Measurements from ENCODE around the gene TMEM239.
"Not testable (repeated sequence)": the region's sequence is repeated elsewhere in the genome, so short reads cannot be mapped to it uniquely, and the experiment has no call there.

TMEM239 gene

DNA sequence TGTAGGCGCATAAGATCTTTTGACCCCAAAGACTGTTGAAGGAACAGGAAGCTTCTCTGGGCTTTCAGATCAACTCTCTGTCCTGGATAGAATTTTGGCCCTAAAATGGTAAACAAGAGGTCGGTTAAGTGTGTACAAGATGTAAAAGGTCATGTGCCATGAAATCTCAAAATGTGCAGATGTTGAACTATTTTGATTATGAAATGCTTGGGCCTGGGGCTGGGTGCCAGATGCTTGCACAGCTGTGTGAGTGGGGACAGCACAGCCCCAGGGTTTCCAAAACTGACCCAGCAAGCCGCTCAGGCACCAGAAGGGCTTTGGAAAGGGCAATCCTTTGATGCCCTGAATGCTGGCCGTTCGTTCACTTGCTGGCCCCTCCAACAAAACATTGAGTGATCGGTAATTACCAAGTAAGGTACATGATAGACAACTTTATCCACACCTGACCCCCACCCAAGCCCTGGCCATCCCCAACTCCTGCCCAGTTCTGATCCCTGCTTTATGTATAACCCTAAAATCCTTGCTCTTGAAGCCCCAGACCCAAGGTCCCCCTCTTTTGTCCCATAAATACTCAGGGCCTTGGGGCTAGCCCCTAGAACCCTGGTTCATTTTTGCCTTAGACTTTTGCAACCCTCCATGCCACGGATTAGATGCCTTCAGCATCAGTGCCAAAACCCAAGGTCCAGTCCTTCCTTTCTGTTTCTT, 1.9 kb downstream of the TMEM239 start:
- Mint-ChIP-seq H3K4me1 (peaks cover 25% of the 10 kb centered on the region), H3K9me3 (no peaks in the 10 kb centered on the region), H3K36me3 (ENCODE audit: insufficient read depth) (peaks cover 2% of the 10 kb centered on the region), H3K27ac (ENCODE audit: low read depth) (no peak overlapping the region), H3K4me3 (no peak overlapping the region), H3K27me3 (peaks cover 15% of the 10 kb centered on the region)
- DNase-seq (ENCODE audit: low spot score in 2 of 2): no peak
- no peak for ATAC-seq (replicated peaks; ENCODE audit: extremely low read depth, poor library complexity, severe bottlenecking)

DNA sequence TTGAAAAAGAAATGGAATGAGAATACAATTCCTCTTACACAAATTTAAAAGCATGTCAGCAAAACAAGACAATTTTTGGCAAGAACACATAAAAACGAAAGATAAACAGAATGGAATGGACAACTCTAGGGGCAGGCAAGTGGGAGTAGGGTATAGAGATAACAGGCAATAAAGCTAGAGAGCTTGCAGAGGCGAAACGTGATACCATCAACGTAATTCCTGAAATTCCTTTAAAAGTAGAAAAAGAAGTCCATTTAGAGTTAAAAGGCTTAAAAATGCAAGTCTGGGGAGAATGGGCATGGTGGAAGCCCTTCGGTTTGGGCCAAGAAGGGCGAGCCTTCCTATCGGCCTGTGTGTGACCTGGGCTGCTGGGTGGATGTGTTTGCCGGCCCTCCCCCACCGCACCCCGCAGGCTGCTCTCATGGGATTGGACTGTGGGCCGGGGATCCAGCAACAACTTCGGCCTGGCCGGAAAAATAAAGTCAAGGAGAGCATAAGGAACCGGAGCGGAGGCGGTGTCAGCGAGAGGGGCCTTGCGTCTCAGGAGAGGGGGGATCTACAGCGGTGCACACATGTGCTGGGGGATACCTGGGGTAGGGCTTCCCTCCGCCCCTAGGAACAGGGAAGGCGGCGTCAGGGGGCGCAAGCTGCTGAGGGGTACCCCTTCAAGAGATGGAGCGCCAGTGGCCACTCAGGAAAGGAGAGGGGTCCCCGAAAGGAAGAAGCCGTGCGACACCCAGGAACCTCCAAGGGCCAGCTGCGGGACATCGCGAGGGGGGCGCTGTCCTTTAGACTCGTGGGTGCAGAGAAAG, 4.1 kb downstream of the TMEM239 start:
- ATAC-seq (replicated peaks; ENCODE audit: extremely low read depth, poor library complexity, severe bottlenecking): no peak
- peak overlapping the region; percentile 36 for H3K4me3 Mint-ChIP-seq
- peaks cover 25% of the 10 kb centered on the region for H3K4me1 Mint-ChIP-seq

DNA sequence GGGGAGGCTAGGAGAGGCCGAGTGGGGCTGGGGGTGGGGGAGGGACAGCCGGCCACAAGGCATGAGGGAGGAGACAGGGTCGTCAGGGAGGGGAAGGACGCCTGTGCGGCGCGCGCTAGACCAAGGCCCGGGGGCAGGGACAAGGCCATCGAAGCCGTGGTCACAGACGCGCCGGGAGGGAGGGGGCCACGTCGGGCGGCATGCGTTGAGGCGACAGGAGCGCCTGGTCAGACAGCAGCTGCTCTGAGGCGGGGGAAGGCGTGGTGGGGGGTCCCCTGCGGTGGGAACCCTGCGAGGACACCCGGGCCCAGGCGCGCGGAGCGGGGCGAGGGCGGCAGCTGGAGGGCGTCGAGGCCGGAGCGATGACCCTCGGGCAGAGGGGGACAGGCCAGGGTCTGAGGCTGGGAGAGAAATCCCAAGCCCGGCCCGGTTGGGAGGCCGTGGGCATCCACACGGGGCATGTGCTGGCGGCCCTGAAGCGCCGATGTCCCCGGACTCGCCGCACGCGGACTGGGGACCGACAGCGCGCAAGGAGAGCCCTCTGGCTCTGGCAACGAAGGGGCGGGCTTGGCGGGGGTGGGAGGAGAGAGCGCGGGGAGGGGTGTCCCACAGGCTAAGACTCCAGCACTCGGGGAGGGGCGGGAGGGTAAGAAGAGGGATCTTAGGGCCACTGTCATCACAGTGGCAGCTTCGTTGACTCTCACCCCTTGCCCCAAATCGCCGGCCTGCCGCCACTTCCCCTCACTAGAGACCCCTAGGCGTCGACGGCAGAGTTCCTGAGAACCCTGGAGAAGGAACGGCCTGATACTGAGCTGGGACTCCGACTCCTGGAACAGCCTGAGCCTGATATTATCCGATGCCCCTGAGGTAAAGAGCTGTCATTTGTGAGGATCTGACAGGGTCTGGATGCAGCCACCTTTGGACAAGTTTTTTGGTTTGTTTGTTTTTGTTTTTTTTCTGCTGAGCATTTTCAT, 5.0 kb downstream of the TMEM239 start:
- Mint-ChIP-seq H3K27me3 (peaks cover 14% of the 10 kb centered on the region), H3K36me3 (ENCODE audit: insufficient read depth) (peaks cover 2% of the 10 kb centered on the region), H3K4me1 (peaks cover 32% of the 10 kb centered on the region), H3K4me3 (peak overlapping the region; percentile 70), H3K27ac (ENCODE audit: low read depth) (peak overlapping the region; percentile 8), H3K9me3 (no peaks in the 10 kb centered on the region)
- no peak for ATAC-seq (replicated peaks; ENCODE audit: extremely low read depth, poor library complexity, severe bottlenecking)
- no peak for DNase-seq (ENCODE audit: low spot score in 2 of 2)

More for the DNA sequence above, 4.1 kb downstream of the TMEM239 start:
- Mint-ChIP-seq H3K9me3 (no peaks in the 10 kb centered on the region), H3K27me3 (peaks cover 8% of the 10 kb centered on the region), H3K36me3 (ENCODE audit: insufficient read depth) (peaks cover 2% of the 10 kb centered on the region), H3K27ac (ENCODE audit: low read depth) (no peak overlapping the region)
- no peak for DNase-seq (ENCODE audit: low spot score in 2 of 2)

DNA sequence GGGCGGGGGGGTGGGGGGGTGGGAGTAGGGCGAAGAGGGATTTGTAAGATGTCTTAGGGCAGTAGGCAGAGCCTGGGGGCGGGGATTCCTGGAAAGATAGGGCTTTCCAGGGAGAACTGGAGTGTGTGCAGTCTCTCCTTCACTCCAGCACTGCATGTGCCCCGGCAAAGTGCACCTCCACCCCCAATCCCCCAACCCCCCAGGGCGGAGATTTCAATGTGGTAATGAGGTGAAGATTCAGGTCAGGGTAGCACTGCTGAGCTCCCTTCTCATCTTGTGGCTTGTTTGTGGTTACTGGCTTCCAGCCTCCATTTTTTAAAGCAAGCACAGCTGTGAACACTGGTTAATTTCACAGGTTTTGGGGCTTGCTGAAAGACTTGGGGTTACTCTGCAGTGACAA, 5.9 kb downstream of the TMEM239 start:
- Mint-ChIP-seq H3K27ac (ENCODE audit: low read depth) (peak overlapping the region; percentile 8), H3K4me3 (peak overlapping the region; percentile 70), H3K27me3 (peaks cover 20% of the 10 kb centered on the region), H3K4me1 (peaks cover 31% of the 10 kb centered on the region), H3K9me3 (no peaks in the 10 kb centered on the region), H3K36me3 (ENCODE audit: insufficient read depth) (peaks cover 2% of the 10 kb centered on the region)
- ATAC-seq (replicated peaks; ENCODE audit: extremely low read depth, poor library complexity, severe bottlenecking): peak; percentile 96
- peak in 1 of 2 donors; percentile 57 for DNase-seq (ENCODE audit: low spot score in 2 of 2)

DNA sequence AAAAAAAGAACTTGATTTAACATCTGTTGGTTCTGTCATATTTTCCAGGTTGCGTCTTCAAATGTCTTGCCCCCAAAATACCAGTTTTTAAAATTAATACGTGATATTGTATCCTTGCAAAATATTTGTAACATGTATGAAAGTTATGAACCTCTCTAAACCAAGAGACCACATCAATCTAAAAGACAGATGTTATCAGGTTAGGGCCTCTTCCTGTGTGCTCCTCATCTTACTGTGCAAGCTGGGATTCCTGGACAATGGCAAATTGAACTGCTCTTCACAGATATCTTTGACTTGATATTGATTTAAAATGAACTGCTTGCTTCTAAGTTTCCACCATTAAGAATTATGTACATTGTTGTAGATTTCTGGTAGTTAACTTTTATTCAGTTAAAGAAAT, 9.6 kb downstream of the TMEM239 start:
- no peak for ATAC-seq (replicated peaks; ENCODE audit: extremely low read depth, poor library complexity, severe bottlenecking)
- H3K9me3 Mint-ChIP-seq: no peaks in the 10 kb centered on the region
- DNase-seq (ENCODE audit: low spot score in 2 of 2): no peak
- H3K4me3 Mint-ChIP-seq: peak overlapping the region; percentile 47
- H3K36me3 Mint-ChIP-seq (ENCODE audit: insufficient read depth): no peaks in the 10 kb centered on the region
- H3K27ac Mint-ChIP-seq (ENCODE audit: low read depth): no peak overlapping the region
- peaks cover 36% of the 10 kb centered on the region for H3K27me3 Mint-ChIP-seq
- H3K4me1 Mint-ChIP-seq: peaks cover 21% of the 10 kb centered on the region

DNA sequence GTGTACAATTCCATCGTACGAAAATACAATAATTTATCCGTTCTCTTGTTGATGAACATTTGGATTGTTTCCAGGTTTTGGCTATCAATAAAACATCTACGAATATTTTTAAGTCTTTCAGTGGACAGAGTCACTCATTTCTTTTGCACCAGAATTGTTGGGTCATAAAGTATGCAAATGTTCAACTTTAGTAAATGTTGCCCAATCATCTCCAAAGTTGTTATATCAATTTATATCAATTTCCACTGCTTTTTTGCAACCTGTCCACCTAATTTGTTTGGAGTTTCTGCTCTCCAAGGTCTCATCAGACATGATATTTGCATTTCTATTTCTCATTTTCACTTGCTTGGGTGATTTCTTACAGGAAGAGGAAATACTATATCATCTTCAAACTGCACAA, 10.5 kb downstream of the TMEM239 start:
- no peak overlapping the region for H3K27ac Mint-ChIP-seq (ENCODE audit: low read depth)
- H3K4me3 Mint-ChIP-seq: no peak overlapping the region
- ATAC-seq (replicated peaks; ENCODE audit: extremely low read depth, poor library complexity, severe bottlenecking): no peak

DNA sequence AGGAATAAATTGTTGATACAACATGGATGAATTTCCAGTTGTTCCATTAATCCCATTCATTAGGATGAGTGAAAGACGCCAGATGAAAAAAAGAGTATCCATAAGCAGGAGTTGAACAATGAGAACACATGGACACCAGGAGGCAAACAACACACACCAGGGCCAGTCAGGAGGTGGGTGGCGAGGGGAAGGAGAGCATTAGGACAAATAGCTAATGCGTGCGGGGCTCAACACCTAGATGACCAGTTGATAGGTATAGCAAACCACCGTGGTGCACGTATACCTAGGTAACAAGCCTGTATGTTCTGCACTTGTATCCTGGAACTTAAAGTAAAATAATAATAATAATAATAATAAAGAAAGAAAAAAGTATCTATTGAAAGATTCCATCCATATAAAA, 13.2 kb downstream of the TMEM239 start:
- ATAC-seq (replicated peaks; ENCODE audit: extremely low read depth, poor library complexity, severe bottlenecking): no peak

More for the DNA sequence above, 10.5 kb downstream of the TMEM239 start:
- no peak for DNase-seq (ENCODE audit: low spot score in 2 of 2)
- no peaks in the 10 kb centered on the region for H3K36me3 Mint-ChIP-seq (ENCODE audit: insufficient read depth)
- peaks cover 36% of the 10 kb centered on the region for H3K27me3 Mint-ChIP-seq
- H3K4me1 Mint-ChIP-seq: peaks cover 18% of the 10 kb centered on the region
- H3K9me3 Mint-ChIP-seq: no peaks in the 10 kb centered on the region

DNA sequence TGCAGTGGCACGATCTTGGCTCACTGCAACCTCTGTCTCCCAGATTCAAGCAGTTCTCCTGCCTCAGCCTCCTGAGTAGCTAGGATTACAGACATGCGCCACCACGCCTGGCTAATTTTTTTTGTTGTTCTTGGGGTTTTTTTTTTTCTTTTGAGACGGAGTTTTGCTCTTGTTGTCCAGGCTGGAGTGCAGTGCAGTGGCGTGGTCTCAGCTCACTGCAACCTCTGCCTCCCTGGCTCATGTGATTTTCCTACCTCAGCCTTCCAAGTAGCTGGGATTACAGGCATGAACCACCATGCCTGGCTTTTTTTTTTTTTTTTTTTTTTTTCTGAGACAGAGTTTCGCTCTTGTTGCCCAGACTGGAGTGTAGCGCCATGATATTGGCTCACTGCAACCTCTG, 15.0 kb downstream of the TMEM239 start:
- not testable (repeated sequence) for H3K4me1 Mint-ChIP-seq; DNase-seq (ENCODE audit: low spot score in 2 of 2); H3K9me3 Mint-ChIP-seq; H3K4me3 Mint-ChIP-seq; ATAC-seq (replicated peaks; ENCODE audit: extremely low read depth, poor library complexity, severe bottlenecking); H3K27ac Mint-ChIP-seq (ENCODE audit: low read depth); H3K36me3 Mint-ChIP-seq (ENCODE audit: insufficient read depth)
- peaks cover 29% of the 10 kb centered on the region for H3K27me3 Mint-ChIP-seq

More for the DNA sequence above, 13.2 kb downstream of the TMEM239 start:
- H3K4me1 Mint-ChIP-seq: peaks cover 12% of the 10 kb centered on the region
- no peak overlapping the region for H3K4me3 Mint-ChIP-seq
- DNase-seq (ENCODE audit: low spot score in 2 of 2): no peak
- no peak overlapping the region for H3K27ac Mint-ChIP-seq (ENCODE audit: low read depth)
- H3K9me3 Mint-ChIP-seq: no peaks in the 10 kb centered on the region
- H3K36me3 Mint-ChIP-seq (ENCODE audit: insufficient read depth): peaks cover 3% of the 10 kb centered on the region
- H3K27me3 Mint-ChIP-seq: peaks cover 36% of the 10 kb centered on the region

DNA sequence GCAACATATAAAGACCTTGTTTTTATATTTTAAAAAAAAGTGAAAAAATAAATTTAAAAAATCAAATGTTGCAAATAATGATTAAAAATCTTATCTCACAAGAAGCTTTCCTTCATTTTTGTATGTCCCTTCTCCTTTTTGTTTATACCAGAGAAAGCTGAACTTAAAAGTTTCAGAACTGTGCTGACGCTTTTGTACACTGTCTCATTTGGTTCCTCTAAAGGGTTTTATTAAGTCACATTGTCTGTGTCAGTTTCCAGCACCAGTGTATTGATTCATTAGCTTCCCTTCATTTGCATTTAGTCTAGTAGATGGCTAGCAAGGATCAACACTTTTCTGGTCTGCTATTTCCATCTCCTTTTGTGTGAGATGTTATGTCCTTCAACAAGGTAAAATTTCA, 17.6 kb downstream of the TMEM239 start:
- H3K27ac Mint-ChIP-seq (ENCODE audit: low read depth): no peak overlapping the region
- H3K27me3 Mint-ChIP-seq: peaks cover 6% of the 10 kb centered on the region
- no peak overlapping the region for H3K4me3 Mint-ChIP-seq
- no peak for DNase-seq (ENCODE audit: low spot score in 2 of 2)
- H3K9me3 Mint-ChIP-seq: no peaks in the 10 kb centered on the region
- H3K36me3 Mint-ChIP-seq (ENCODE audit: insufficient read depth): peaks cover 6% of the 10 kb centered on the region
- ATAC-seq (replicated peaks; ENCODE audit: extremely low read depth, poor library complexity, severe bottlenecking): no peak
- peaks cover 5% of the 10 kb centered on the region for H3K4me1 Mint-ChIP-seq

DNA sequence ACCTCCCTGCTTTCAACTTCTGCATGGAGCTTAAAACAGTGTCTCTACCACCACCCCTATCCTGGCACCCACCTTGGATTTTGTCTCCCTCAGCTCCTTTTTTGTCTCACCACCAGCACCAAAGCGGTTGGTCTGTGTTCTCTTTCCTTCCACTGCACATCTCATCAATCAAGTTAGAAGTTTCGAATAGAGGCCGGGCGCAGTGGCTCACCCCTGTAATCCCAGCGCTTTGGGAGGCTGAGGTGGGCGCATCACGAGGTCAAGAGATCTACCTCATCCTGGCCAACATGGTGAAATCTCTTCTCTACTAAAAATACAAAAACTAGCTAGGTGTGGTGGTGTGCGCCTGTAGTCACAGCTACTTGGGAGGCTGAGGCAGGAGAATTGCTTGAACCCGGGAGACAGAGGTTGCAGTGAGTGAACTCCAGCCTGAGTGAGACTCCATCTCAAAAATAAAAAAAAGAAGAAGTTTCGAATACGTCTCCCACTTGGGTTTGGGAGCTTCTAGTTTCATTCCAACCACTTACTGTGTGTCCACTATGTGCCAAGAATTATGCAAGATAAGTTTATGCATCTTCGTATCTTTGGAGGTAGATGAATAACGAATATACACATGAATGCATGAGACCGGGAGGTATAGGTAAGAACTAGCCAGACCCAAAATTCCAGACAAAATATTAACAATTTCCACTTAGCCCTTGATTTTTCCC, 18.4 kb downstream of the TMEM239 start:
- Mint-ChIP-seq H3K4me1 (peaks cover 11% of the 10 kb centered on the region), H3K27ac (ENCODE audit: low read depth) (no peak overlapping the region), H3K27me3 (no peaks in the 10 kb centered on the region), H3K4me3 (no peak overlapping the region), H3K9me3 (no peaks in the 10 kb centered on the region), H3K36me3 (ENCODE audit: insufficient read depth) (peaks cover 9% of the 10 kb centered on the region)
- ATAC-seq (replicated peaks; ENCODE audit: extremely low read depth, poor library complexity, severe bottlenecking) (no peak), DNase-seq (ENCODE audit: low spot score in 2 of 2) (no peak)

DNA sequence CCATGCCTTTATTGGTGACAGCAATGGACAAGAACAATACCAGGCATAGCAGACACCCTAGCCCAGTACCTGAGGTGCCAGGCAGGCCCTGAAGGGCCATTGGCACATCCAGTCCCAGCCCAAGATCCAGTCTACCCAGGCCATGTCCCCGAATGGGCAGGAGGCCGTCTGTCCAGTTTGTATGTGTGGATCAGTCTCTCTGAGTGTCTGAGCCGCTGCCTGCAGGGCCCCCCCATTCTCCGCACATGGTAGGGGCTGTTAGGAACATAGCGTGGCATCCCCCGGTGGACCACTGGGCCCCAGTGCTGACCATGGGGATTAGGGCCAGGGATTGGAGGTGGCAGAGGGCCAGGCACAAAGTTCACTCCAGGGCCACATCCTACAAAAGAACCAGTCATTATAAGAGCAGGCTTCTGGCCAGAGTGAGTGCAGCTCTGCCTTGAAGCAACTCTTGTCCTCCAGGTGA, 19.2 kb downstream of the TMEM239 start:
- no peak for ATAC-seq (replicated peaks; ENCODE audit: extremely low read depth, poor library complexity, severe bottlenecking)
- no peak overlapping the region for H3K27ac Mint-ChIP-seq (ENCODE audit: low read depth)
- H3K36me3 Mint-ChIP-seq (ENCODE audit: insufficient read depth): peaks cover 11% of the 10 kb centered on the region
- no peaks in the 10 kb centered on the region for H3K9me3 Mint-ChIP-seq
- DNase-seq (ENCODE audit: low spot score in 2 of 2): no peak
- H3K4me3 Mint-ChIP-seq: no peak overlapping the region
- H3K4me1 Mint-ChIP-seq: peaks cover 13% of the 10 kb centered on the region
- no peaks in the 10 kb centered on the region for H3K27me3 Mint-ChIP-seq

DNA sequence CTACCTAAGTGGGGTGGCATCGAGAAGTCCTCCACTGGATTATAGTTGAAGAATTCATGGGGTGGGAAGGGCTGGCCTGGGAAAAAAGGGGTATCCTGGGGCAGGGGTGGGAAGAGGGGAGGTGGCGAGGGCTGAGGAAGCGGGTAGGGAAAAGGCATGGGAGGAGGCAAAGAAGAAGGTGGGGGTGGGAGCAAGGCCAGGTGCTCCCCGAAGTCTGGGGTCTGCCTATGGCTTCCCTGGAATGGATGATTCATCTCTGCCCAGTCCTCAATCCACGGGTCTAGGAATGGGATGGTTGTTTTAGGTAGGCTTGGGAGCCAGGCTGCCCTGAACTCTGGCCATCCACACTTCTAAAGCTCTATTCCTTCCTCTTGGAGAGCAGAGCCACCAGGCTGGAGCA, 19.9 kb downstream of the TMEM239 start:
- no peak overlapping the region for H3K4me3 Mint-ChIP-seq
- H3K27me3 Mint-ChIP-seq: no peaks in the 10 kb centered on the region
- peaks cover 12% of the 10 kb centered on the region for H3K36me3 Mint-ChIP-seq (ENCODE audit: insufficient read depth)
- H3K27ac Mint-ChIP-seq (ENCODE audit: low read depth): no peak overlapping the region
- DNase-seq (ENCODE audit: low spot score in 2 of 2) (no peak), ATAC-seq (replicated peaks; ENCODE audit: extremely low read depth, poor library complexity, severe bottlenecking) (no peak)
- no peaks in the 10 kb centered on the region for H3K9me3 Mint-ChIP-seq
- H3K4me1 Mint-ChIP-seq: peaks cover 13% of the 10 kb centered on the region

Data from central memory CD8-positive, alpha-beta T cell (primary cell).